GM21515 (cell line): ENCODE data around the gene GATAD2A.
"Not testable (repeated sequence)": the region's sequence is repeated elsewhere in the genome, so short reads cannot be mapped to it uniquely, and the experiment has no call there.

Experiments used
- ATAC-seq: cut with Tn5 transposase; IDR thresholded peaks from one replicate; pipeline ENCODE4 v1.9.1; 2021; ENCODE audit not compliant: unreplicated experiment

Gene GATAD2A

GRCh38 chr19:19387108-19387507 is 18.4 kb upstream of the GATAD2A start:
- no peak for ATAC-seq

GRCh38 chr19:19388568-19389555 is 16.6 kb upstream of the GATAD2A start:
- no peak for ATAC-seq

- not testable (repeated sequence) for ATAC-seq
These were observed 15.8 kb upstream of the GATAD2A start for GRCh38 chr19:19389683-19390082.

- ATAC-seq = not testable (repeated sequence)
These were observed 11.1 kb upstream of the GATAD2A start for GRCh38 chr19:19394333-19394732.

- no peak for ATAC-seq
These were observed 5.6 kb upstream of the GATAD2A start for GRCh38 chr19:19399733-19400433.

GRCh38 chr19:19402656-19403372 is 2.7 kb upstream of the GATAD2A start:
- ATAC-seq = no peak

GRCh38 chr19:19403373-19403901 is 2.0 kb upstream of the GATAD2A start:
- ATAC-seq = no peak

GRCh38 chr19:19405971-19406877 is 749 bp downstream of the GATAD2A start:
- peak; percentile 17 for ATAC-seq

GRCh38 chr19:19406878-19407632 is 1.6 kb downstream of the GATAD2A start:
- no peak for ATAC-seq

GRCh38 chr19:19407633-19407930 is 2.1 kb downstream of the GATAD2A start:
- ATAC-seq = no peak

GRCh38 chr19:19409205-19409604 is 3.7 kb downstream of the GATAD2A start:
- ATAC-seq = no peak

- no peak for ATAC-seq
These were observed 4.2 kb downstream of the GATAD2A start for GRCh38 chr19:19409631-19410030.

- ATAC-seq = no peak
These were observed 5.4 kb downstream of the GATAD2A start for GRCh38 chr19:19410553-19411550.

- no peak for ATAC-seq
These were observed 10.8 kb downstream of the GATAD2A start for GRCh38 chr19:19416280-19416679.

GRCh38 chr19:19417046-19417445 is 11.6 kb downstream of the GATAD2A start:
- ATAC-seq = no peak

GRCh38 chr19:19417628-19418245 is 12.3 kb downstream of the GATAD2A start:
- no peak for ATAC-seq

GRCh38 chr19:19418555-19419260 is 13.2 kb downstream of the GATAD2A start:
- no peak for ATAC-seq
